HG03565 (cell line): ENCODE measurements around the gene ATP8B1.
"Not testable (repeated sequence)": the region's sequence is repeated elsewhere in the genome, so short reads cannot be mapped to it uniquely, and the experiment has no call there.

Experiments
- ATAC-seq: cut with Tn5 transposase; IDR thresholded peaks from one replicate; pipeline ENCODE4 v1.9.1; 2021; ENCODE audit warnings: mild to moderate bottlenecking, moderate library complexity; ENCODE audit not compliant: unreplicated experiment

The ATP8B1 gene

GRCh38 chr18:57733861-57734260 lies 69.3 kb downstream of the ATP8B1 start:
- ATAC-seq: no peak

GRCh38 chr18:57730146-57730545 lies 73.0 kb downstream of the ATP8B1 start:
- no peak for ATAC-seq

- no peak for ATAC-seq
Measured at GRCh38 chr18:57728941-57729511, 74.1 kb downstream of the ATP8B1 start.

- no peak for ATAC-seq
Measured at GRCh38 chr18:57727952-57728807, 74.9 kb downstream of the ATP8B1 start.

- not testable (repeated sequence) for ATAC-seq
Measured at GRCh38 chr18:57719211-57719935, 83.7 kb downstream of the ATP8B1 start.

GRCh38 chr18:57716549-57716948 lies 86.6 kb downstream of the ATP8B1 start:
- ATAC-seq: no peak

- no peak for ATAC-seq
Measured at GRCh38 chr18:57715671-57716070, 87.4 kb downstream of the ATP8B1 start.

- ATAC-seq: no peak
Measured at GRCh38 chr18:57715073-57715472, 88.0 kb downstream of the ATP8B1 start.

GRCh38 chr18:57710226-57710625 lies 92.9 kb downstream of the ATP8B1 start:
- no peak for ATAC-seq

- no peak for ATAC-seq
Measured at GRCh38 chr18:57709335-57709734, 93.8 kb downstream of the ATP8B1 start.

GRCh38 chr18:57708288-57708687 lies 94.8 kb downstream of the ATP8B1 start:
- ATAC-seq: no peak

GRCh38 chr18:57705832-57706595 lies 97.1 kb downstream of the ATP8B1 start:
- no peak for ATAC-seq

- ATAC-seq: no peak
Measured at GRCh38 chr18:57705011-57705410, 98.1 kb downstream of the ATP8B1 start.

GRCh38 chr18:57698571-57699276 lies 104.4 kb downstream of the ATP8B1 start:
- no peak for ATAC-seq

GRCh38 chr18:57697426-57697825 lies 105.7 kb downstream of the ATP8B1 start:
- ATAC-seq: no peak

- ATAC-seq: no peak
Measured at GRCh38 chr18:57696271-57696670, 106.8 kb downstream of the ATP8B1 start.

GRCh38 chr18:57691363-57691762 lies 111.8 kb downstream of the ATP8B1 start:
- ATAC-seq: no peak

GRCh38 chr18:57687970-57688369 lies 115.1 kb downstream of the ATP8B1 start:
- ATAC-seq: no peak

GRCh38 chr18:57683470-57683869 lies 119.6 kb downstream of the ATP8B1 start:
- no peak for ATAC-seq
